HG03439 (cell line): ENCODE results near the gene ZNF281.
"Not testable (repeated sequence)": the region's sequence is repeated elsewhere in the genome, so short reads cannot be mapped to it uniquely, and the experiment has no call there.

ENCODE experiments used
- ATAC-seq: cut with Tn5 transposase; IDR thresholded peaks from one replicate; pipeline ENCODE4 v1.9.1; 2021; ENCODE audit warnings: mild to moderate bottlenecking, moderate library complexity; ENCODE audit not compliant: unreplicated experiment

ZNF281 gene

GRCh38 chr1:200366577-200367253 is 43.1 kb downstream of the ZNF281 start:
- no peak for ATAC-seq

- ATAC-seq: no peak
Measured at GRCh38 chr1:200365897-200366426, 43.9 kb downstream of the ZNF281 start.

GRCh38 chr1:200364831-200365230 is 45.0 kb downstream of the ZNF281 start:
- ATAC-seq: no peak

- ATAC-seq: no peak
Measured at GRCh38 chr1:200364091-200364759, 45.6 kb downstream of the ZNF281 start.

GRCh38 chr1:200363264-200363933 is 46.4 kb downstream of the ZNF281 start:
- no peak for ATAC-seq

GRCh38 chr1:200362421-200362820 is 47.4 kb downstream of the ZNF281 start:
- no peak for ATAC-seq

- no peak for ATAC-seq
Measured at GRCh38 chr1:200359610-200360163, 50.1 kb downstream of the ZNF281 start.

- ATAC-seq: not testable (repeated sequence)
Measured at GRCh38 chr1:200357925-200358324, 51.9 kb downstream of the ZNF281 start.

GRCh38 chr1:200355801-200356200 is 54.0 kb downstream of the ZNF281 start:
- ATAC-seq: no peak
